HuH-7.5 (cell line): ENCODE results near the gene EGFL6.

ENCODE experiments used
- DNase-seq: peaks from one replicate; pipeline ENCODE4 v3.0.0; 2011; ENCODE audit warnings: low spot score

EGFL6 gene, protein sequence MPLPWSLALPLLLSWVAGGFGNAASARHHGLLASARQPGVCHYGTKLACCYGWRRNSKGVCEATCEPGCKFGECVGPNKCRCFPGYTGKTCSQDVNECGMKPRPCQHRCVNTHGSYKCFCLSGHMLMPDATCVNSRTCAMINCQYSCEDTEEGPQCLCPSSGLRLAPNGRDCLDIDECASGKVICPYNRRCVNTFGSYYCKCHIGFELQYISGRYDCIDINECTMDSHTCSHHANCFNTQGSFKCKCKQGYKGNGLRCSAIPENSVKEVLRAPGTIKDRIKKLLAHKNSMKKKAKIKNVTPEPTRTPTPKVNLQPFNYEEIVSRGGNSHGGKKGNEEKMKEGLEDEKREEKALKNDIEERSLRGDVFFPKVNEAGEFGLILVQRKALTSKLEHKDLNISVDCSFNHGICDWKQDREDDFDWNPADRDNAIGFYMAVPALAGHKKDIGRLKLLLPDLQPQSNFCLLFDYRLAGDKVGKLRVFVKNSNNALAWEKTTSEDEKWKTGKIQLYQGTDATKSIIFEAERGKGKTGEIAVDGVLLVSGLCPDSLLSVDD

GRCh38 chrX:13569479-13570260 lies at the start of gene EGFL6:
Gene EGFL6 (plus strand): TSS chrX:13569601. CDS start chrX:13569862, 261 bp downstream.
- no peak for DNase-seq

GRCh38 chrX:13520351-13520750 lies 49.0 kb upstream of the EGFL6 start:
- DNase-seq: no peak

DNA sequence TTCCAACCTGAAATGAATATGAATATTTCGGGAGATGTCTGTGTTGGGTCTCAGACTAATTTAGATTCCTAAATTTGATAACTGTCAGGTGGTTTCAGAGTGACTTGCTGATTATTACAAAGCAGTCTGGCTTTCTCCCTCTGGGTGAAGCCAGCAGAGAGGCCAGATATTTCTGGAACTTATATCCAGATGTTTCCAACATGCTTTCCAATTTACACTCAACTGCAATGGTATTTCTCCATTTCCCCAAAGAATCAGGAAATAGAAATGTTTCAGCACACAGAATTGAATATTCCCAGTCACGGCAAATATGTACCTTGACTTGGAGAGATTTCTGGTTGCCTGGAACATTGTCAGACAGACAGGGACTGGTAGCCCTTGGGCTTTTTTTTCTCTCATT lies 48.5 kb upstream of the EGFL6 start:
- DNase-seq: no peak

DNA sequence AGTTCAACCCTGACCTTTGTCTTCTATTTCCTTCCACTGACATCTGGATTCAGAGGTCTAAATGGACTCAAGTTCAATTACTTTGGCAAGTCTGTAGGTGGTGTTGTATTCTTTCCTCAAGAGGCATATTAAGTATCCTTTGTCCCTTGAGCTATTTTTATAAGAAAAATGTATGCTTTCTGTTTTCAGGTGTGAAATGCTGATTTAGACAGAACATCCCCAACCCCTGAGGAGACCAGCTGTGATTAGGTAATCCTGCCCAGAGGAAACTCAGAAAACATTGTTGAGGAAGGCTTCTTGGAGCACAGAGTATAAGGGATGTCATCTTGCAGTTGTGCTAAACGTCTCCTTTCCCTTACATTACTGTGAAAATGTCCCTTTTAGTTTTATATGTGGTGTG lies 46.6 kb upstream of the EGFL6 start:
- no peak for DNase-seq

DNA sequence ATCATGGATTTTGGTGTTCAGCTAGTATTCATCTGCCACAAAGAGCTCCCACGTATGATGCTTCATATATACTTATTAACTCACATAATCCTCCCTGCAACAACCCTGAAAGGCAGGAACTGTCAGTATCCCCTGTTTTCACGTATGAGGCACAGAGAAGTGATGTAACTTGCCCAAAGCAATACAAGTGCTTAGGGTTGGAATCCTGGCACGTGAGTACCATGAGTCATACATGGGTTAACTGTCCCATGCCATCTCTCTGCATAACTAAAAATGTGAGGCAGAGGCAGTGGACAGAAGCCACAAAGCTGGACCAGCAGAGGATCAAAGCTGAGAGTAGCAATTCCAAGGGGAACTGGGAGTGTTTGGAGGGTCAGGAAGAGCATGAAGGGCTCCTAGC lies 35.7 kb upstream of the EGFL6 start:
- no peak for DNase-seq

GRCh38 chrX:13535376-13536165 lies 33.8 kb upstream of the EGFL6 start:
- no peak for DNase-seq

GRCh38 chrX:13536551-13536950 lies 32.9 kb upstream of the EGFL6 start:
- no peak for DNase-seq

DNA sequence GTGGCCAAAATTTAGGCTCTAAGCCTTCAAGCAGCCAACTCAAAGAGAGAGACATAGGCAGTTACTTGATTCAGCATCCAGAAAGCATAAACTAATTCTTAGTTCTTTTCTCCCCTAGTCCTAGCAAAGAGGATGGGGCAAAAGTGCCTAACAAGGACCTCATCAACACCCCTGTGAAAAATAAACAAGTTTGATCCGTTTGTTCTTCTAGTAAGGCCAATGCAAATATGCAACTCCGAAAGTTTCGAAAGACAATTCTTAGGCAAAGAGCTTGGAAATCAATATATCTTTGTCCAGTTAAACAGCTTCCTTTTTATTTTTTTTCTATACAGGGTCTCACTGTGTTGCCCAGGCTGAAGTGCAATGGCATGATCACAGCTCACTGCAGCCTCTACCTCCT lies 31.0 kb upstream of the EGFL6 start:
- no peak for DNase-seq

- DNase-seq: no peak
Measured at GRCh38 chrX:13540602-13541001, 28.8 kb upstream of the EGFL6 start.

DNA sequence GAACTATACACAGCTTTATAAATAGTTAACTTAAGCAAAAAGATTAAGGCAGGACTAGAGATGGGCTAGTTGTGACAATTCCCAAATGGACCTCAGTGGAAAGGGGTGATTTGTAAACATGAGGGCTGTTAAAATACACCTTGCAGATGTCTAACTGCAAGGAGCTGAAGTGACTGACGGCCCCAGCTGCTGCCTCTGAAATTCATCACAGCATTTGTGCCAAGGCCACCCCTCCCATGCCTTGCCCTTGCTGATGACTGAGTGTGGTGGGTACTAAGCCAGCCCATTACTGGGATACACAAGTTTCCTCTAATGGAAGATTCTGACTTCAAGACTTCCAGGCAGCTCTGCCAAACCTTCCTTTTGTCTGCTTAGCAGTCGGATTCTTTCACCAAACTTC lies 23.7 kb upstream of the EGFL6 start:
- no peak for DNase-seq

- DNase-seq: no peak
Measured at GRCh38 chrX:13547671-13548070, 21.7 kb upstream of the EGFL6 start.

GRCh38 chrX:13550346-13550745 lies 19.1 kb upstream of the EGFL6 start:
- no peak for DNase-seq

- no peak for DNase-seq
Measured at GRCh38 chrX:13551610-13552009, 17.8 kb upstream of the EGFL6 start.

DNA sequence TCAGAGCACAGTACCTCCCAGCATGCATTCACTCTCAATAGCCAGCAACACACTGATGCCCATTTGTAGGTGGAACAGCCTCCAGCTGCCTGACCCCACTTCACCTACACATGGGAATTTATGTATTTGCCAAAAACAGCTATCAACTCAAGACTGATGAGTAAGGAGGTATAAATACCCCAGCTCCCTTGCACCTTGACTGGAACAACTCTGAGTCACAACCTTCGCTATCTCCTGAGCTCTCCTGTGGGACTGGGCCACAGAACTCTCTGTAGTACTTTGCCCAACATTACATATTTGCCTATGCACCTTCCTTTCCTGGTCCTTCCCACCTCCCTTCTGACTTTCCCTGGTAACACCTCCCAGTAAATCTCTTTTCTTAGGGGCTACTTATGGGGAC lies 16.5 kb upstream of the EGFL6 start:
- no peak for DNase-seq

GRCh38 chrX:13565511-13565910 lies 3.9 kb upstream of the EGFL6 start:
- no peak for DNase-seq

GRCh38 chrX:13570261-13570605 lies 832 bp downstream of the EGFL6 start:
- no peak for DNase-seq

DNA sequence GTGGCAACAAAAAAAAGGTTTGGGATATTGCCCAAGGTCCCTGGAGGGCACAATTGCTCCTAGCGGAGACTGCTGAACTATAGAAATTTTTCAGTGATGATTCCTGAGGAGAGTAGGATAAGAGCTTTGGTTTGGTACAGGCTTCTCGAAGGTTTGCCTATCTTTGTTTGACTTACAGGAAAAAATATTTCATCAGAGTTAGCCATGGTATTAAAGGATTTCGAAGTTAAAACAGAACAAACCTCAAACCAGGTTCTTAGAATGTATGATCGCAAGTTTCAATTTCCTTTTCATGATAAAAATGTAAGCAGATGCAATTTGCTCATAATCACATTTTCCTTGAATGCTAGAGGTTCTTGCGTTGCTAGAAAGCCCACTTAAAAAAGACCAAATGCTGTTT lies 1.7 kb downstream of the EGFL6 start:
- DNase-seq: no peak

DNA sequence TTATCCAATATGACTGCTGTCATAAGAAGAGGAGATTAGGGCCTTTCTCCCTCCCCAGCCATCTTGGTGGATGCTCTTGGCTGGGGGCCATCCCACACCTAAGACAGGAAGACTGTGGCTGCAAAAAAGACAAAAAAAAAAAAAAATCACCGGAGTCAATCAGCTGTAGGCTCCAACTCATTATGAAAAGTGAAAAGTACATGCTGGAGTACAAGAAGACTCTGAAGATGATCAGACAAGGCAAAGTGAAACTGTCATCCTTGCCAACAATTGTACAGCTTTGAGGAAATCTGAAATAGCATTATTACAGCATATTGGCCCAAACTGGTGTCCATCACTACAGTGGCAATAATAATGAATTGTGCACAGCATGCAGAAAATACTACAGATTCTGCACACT lies 5.2 kb downstream of the EGFL6 start:
- DNase-seq: no peak

DNA sequence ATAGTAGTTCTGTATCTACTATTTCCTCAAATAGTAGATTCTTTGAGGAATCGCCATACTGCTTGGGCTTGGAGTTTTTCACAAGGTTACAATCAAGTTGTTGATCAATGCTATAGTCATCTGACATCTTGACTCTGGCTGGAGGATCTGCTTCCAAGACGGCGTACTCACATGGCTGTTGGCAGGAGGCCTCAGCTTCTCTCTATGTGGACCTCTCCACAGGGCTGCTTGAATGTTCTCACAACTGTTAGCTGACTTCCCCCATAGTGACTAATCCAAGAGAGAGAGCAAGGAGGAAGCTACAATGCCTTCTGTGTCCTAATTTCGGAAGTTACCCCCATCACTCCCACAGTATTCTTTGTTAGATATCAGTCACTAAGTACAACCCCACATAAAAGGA lies 10.3 kb downstream of the EGFL6 start:
- DNase-seq: no peak

DNA sequence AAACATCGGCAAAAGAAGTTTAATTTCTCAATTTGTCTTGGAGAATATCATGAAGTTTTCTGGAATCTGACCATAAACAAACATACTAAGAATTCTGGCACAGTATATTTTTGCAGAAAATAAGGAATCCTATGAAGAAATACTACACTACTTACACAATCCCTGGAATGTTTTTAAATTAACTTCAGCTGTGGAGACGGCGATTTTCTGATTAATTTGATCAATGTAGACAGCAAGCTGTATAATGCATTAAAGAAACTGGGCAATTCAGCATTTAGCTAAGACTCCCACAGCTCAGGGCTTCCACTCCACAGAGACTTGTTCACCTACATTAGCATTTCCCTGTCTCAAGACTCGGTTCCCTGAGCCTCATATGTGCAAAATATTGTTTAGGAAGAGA lies 12.2 kb downstream of the EGFL6 start:
- no peak for DNase-seq

GRCh38 chrX:13587786-13588477 lies 18.5 kb downstream of the EGFL6 start:
- DNase-seq: no peak

DNA sequence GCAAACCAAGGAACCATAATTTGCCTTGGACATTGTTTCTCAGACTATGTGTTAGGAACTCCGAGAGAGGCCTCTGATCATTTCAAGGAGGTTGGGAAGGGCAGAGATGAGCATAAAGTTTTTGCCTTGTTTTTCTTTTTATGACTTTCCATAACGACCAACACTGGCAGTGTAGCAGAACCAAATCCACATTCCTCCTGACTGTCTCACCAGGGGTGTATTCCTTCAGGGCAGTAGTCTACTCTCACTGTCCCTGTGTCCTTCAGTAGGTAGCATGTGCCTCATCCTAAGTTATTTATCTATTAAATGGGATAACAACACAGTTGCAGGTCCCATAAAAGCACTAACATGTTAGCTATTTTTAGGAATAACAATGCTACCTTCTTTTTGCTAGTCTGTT lies 20.8 kb downstream of the EGFL6 start:
- no peak for DNase-seq
